Right lung (tissue), 5 donors: ENCODE results near the gene CFAP43. TPM values are rescaled to one million over a fixed set of nuclear protein-coding genes. Genes with fewer than 3 reads are reported as not detected.
"Not testable (repeated sequence)": the region's sequence is repeated elsewhere in the genome, so short reads cannot be mapped to it uniquely, and the experiment has no call there.

Experiments
- DNase-seq, 2 donors: peaks; one replicate each; pipeline ENCODE4 v3.0.0-alpha.2; 2013
- polyA plus RNA-seq, 5 donors: library from polyadenylated mRNA; unstranded; fragments of 120-200 nt; gene quantifications; one replicate each; pipeline versions ENCODE4 v1.2.1 to v1.2.3, GENCODE V29; 2013; ENCODE audit warnings: inconsistent platforms in 1 of 5, low replicate concordance in 1 of 5; ENCODE audit not compliant: insufficient read length in 5 of 5, insufficient read depth in 1 of 5

CFAP43 gene
- polyA plus RNA-seq, 5 donors: 10.1 to 25.6 (median 16.5) TPM

- no peak for DNase-seq
These were observed 27.3 kb upstream of the CFAP43 start for GRCh38 chr10:104259456-104259855.

GRCh38 chr10:104258209-104258608 lies 26.0 kb upstream of the CFAP43 start:
- DNase-seq: no peak

GRCh38 chr10:104257235-104257634 lies 25.1 kb upstream of the CFAP43 start:
- no peak for DNase-seq

- DNase-seq: no peak
These were observed 24.3 kb upstream of the CFAP43 start for GRCh38 chr10:104256335-104256961.

GRCh38 chr10:104255311-104255981 lies 23.3 kb upstream of the CFAP43 start:
- peak in 1 of 2 donors; percentile 38 for DNase-seq

GRCh38 chr10:104254493-104255310 lies 22.5 kb upstream of the CFAP43 start, which contains the start of gene GSTO1:
Gene GSTO1 (plus strand): TSS chr10:104254892. CDS start chr10:104254929, 37 bp downstream.
- peak; percentile 70 to 71 for DNase-seq

- DNase-seq: no peak
These were observed 21.6 kb upstream of the CFAP43 start for GRCh38 chr10:104253606-104254410.

GRCh38 chr10:104253106-104253505 lies 20.9 kb upstream of the CFAP43 start:
- DNase-seq: no peak

- DNase-seq: no peak
These were observed 20.2 kb upstream of the CFAP43 start for GRCh38 chr10:104252368-104252767.

- no peak for DNase-seq
These were observed 19.3 kb upstream of the CFAP43 start for GRCh38 chr10:104251443-104251842.

- no peak for DNase-seq
These were observed 18.2 kb upstream of the CFAP43 start for GRCh38 chr10:104250371-104250770.

- not testable (repeated sequence) for DNase-seq
These were observed 16.8 kb upstream of the CFAP43 start for GRCh38 chr10:104248931-104249330.

GRCh38 chr10:104247513-104248146 lies 15.5 kb upstream of the CFAP43 start:
- DNase-seq: no peak

GRCh38 chr10:104246976-104247375 lies 14.8 kb upstream of the CFAP43 start:
- no peak for DNase-seq

GRCh38 chr10:104245066-104245632 lies 13.0 kb upstream of the CFAP43 start:
- DNase-seq: no peak

- no peak for DNase-seq
These were observed 11.3 kb upstream of the CFAP43 start for GRCh38 chr10:104243512-104243911.

GRCh38 chr10:104243009-104243408 lies 10.8 kb upstream of the CFAP43 start:
- DNase-seq: not testable (repeated sequence)

GRCh38 chr10:104242545-104242944 lies 10.4 kb upstream of the CFAP43 start:
- DNase-seq: no peak

- no peak for DNase-seq
These were observed 7.9 kb upstream of the CFAP43 start for GRCh38 chr10:104240078-104240477.

- DNase-seq: no peak
These were observed 3.6 kb upstream of the CFAP43 start for GRCh38 chr10:104235801-104236200.

GRCh38 chr10:104234934-104235333 lies 2.8 kb upstream of the CFAP43 start:
- DNase-seq: no peak
